Stimulated activated CD8-positive, alpha-beta memory T cell treated with anti-CD3 and anti-CD28 coated beads, Interleukin-12 subunit alpha, Interleukin-12 subunit beta, amount 100 ng/mL, for 24 hours (primary cell): ENCODE results near the gene PPFIA1.

Source experiments
- DNase-seq: peaks from one replicate; pipeline ENCODE4 v3.0.0-alpha.2; 2020; ENCODE audit errors: extremely low read depth

PPFIA1 gene

DNA sequence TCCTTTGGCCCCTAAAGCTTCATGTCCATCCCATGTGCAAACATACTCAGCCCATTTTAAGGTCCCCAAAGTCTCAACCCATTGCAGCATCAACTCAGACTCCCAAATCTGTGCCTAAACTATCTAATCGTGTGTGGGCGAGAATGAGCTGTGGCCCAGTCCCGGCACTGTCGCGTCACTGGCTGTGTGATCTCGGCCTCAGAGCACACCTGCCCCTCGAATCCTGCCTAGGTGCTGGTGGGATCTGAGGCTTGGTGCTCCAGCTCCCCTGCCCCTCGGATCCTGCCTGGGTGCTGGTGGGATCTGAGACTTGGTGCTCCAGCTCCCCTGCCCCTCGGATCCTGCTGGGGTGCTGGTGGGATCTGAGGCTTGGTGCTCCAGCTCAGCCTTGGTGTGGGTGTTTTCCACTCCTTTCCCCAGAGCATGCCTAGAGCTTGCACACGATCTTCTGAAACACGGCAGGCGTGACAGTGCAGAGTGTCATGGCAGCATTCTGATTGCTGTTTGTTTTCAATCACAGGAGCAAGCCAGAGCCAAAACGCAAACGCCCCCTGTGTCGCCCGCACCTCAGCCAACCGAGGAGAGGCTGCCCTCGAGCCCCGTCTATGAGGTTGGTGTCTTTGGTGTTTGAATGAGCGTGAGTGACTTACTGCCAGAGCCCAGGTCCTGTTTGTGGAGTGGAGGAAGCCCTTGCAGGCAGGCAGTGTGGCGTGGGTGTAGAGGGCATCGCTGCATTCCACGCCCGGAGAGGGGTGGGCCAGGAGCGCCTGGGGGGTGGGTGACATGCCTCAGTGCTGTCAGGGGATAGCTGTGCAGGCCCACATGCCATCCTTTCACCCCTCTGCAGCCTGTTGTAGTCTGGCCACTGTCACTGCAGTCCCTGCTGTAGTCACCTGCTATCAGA, 160.4 kb downstream of the PPFIA1 start:
- no peak for DNase-seq

- no peak for DNase-seq
These were observed 161.1 kb downstream of the PPFIA1 start for GRCh38 chr11:70431611-70432010.

DNA sequence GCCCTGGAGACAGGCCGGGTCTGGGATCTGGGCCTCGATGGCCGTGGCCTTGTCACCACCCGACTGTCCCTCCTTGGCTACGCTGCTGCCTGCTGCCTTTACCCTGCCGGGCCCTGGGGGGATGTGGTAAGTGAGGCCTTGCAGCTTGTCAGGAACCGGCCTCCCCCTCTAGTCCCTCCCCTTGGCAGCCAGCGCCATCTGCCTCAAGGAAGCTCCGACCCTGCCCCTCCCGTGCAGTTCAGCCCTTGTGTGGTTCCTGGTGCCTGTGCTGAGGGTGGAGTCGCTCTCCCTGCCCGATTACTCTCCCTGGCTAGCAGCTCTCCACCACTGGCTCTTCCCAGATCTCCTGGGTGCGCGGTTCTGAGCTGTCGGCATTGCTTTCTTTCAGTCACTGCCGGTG, 161.6 kb downstream of the PPFIA1 start:
- DNase-seq, result no peak

GRCh38 chr11:70432580-70432979, 162.1 kb downstream of the PPFIA1 start:
- no peak for DNase-seq

- DNase-seq, result no peak
These were observed 162.5 kb downstream of the PPFIA1 start for GRCh38 chr11:70433038-70433437.

GRCh38 chr11:70433526-70433925, 163.0 kb downstream of the PPFIA1 start:
- no peak for DNase-seq
